ENCODE measurements around the gene PTH2R.
"Not testable (repeated sequence)": the region's sequence is repeated elsewhere in the genome, so short reads cannot be mapped to it uniquely, and the experiment has no call there.

DNA sequence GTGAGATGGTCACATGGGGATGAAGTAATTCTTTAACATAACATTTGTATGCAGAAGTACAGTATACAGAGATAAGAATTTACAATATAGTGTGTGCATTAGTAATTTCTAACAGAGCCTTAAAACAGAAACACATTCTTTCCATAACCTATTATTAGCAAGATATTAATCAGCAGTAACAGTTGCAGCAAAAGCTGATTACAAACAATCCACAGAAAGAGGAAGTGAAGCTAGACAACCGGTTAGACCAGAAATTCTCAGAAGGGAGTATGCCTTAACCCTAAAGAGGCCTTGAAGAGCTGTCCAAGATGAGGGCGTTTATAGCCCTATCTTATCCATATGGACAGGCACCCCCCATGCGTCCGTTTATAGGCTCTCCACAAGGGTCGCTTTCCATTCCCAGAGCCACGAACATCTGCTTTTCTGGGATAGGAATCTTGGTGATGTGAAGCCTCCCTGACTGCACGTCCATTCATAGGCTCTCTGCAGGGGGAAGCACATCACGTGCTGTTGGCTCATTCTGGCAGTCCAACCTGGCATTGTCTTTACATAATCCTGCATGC lies 75.9 kb downstream of the PTH2R start:
- not testable (repeated sequence) for TF ChIP-seq CTCF, POLR2A (IDR thresholded peaks at IDR 0.05)

All from right lobe of liver (tissue), 4 donors.